ENCODE results near the gene MARCHF5. TPM values are rescaled to one million over a fixed set of nuclear protein-coding genes. Genes with fewer than 3 reads are reported as not detected.
"Not testable (repeated sequence)": the region's sequence is repeated elsewhere in the genome, so short reads cannot be mapped to it uniquely, and the experiment has no call there.

The MARCHF5 gene
- total and polyA plus RNA-seq, 4 donors: 9.7 to 18.4 (median 16.5) TPM

DNA sequence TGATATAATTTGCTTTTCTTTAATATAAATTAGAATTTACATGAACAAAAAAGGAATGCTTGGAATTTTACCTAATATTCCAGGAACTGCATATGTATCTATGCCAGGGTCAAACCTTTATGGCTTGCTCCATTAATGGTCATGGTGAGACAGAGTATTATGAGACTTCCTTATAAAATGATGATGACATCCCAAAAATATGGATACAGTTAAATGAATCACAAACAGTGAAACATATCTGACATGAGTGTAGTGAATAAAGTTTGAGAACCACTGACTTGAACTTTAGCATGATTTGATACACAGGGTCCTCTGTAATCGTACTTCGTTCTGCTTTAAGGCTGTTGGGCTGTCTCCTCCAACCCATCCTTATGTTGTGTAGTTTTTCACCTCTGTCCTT is 51.8 kb downstream of the MARCHF5 start:
- WGBS: 97% methylated on average over 2 of the region's 2 CpGs
- no peak for DNase-seq (ENCODE audit: low spot score)
- Histone ChIP-seq H3K27ac (ENCODE audit: low read depth in 1 of 2, low read length in 2 of 2) (no peak overlapping the region), H3K9me3 (ENCODE audit: control insufficient read depth in 4 of 4, low read length in 3 of 4) (no peaks in the 10 kb centered on the region), H3K4me3 (ENCODE audit: low read depth in 1 of 3, low read length in 3 of 3) (no peak overlapping the region), H3K4me1 (ENCODE audit: control insufficient read depth in 4 of 4, insufficient read depth in 4 of 4, low read length in 3 of 4) (no peaks in the 10 kb centered on the region), H3K27me3 (ENCODE audit: control insufficient read depth in 4 of 4, insufficient read depth in 4 of 4, low read length in 3 of 4) (no peaks in the 10 kb centered on the region), H3K9ac (ENCODE audit: low read depth in 1 of 2, low read length in 2 of 2) (no peak overlapping the region), H3K36me3 (ENCODE audit: control insufficient read depth in 4 of 4, insufficient read depth in 3 of 4, low read depth in 1 of 4, low read length in 3 of 4) (peaks cover 3 to 17% (median 13%) of the 10 kb centered on the region in 4 donors)
- TF ChIP-seq YY1 (IDR thresholded peaks at IDR 0.05) (no peak), TAF1 (conservative IDR thresholded peaks at IDR 0.05) (no peak), FOXA2 (IDR thresholded peaks at IDR 0.05) (no peak), GABPA (IDR thresholded peaks at IDR 0.05 in 1 of 2, conservative IDR thresholded peaks at IDR 0.05 in 1 of 2) (no peak), NR2F2 (IDR thresholded peaks at IDR 0.05) (no peak), FOXA1 (IDR thresholded peaks at IDR 0.05) (no peak), HNF4A (conservative IDR thresholded peaks at IDR 0.05) (no peak), RAD21 (IDR thresholded peaks at IDR 0.05) (no peak), SP1 (IDR thresholded peaks at IDR 0.05) (no peak), JUND (IDR thresholded peaks at IDR 0.05) (no peak), EGR1 (IDR thresholded peaks at IDR 0.05; ENCODE audit: low read depth in 2 of 2) (no peak), HNF4G (IDR thresholded peaks at IDR 0.05) (no peak), RXRA (IDR thresholded peaks at IDR 0.05) (no peak)
- TF ChIP-seq, protein P1, sequence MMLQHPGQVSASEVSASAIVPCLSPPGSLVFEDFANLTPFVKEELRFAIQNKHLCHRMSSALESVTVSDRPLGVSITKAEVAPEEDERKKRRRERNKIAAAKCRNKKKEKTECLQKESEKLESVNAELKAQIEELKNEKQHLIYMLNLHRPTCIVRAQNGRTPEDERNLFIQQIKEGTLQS (IDR thresholded peaks at IDR 0.05): no peak
- TF ChIP-seq, protein P2, sequence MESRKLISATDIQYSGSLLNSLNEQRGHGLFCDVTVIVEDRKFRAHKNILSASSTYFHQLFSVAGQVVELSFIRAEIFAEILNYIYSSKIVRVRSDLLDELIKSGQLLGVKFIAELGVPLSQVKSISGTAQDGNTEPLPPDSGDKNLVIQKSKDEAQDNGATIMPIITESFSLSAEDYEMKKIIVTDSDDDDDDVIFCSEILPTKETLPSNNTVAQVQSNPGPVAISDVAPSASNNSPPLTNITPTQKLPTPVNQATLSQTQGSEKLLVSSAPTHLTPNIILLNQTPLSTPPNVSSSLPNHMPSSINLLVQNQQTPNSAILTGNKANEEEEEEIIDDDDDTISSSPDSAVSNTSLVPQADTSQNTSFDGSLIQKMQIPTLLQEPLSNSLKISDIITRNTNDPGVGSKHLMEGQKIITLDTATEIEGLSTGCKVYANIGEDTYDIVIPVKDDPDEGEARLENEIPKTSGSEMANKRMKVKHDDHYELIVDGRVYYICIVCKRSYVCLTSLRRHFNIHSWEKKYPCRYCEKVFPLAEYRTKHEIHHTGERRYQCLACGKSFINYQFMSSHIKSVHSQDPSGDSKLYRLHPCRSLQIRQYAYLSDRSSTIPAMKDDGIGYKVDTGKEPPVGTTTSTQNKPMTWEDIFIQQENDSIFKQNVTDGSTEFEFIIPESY (IDR thresholded peaks at IDR 0.05): no peak
- TF ChIP-seq, protein P3, sequence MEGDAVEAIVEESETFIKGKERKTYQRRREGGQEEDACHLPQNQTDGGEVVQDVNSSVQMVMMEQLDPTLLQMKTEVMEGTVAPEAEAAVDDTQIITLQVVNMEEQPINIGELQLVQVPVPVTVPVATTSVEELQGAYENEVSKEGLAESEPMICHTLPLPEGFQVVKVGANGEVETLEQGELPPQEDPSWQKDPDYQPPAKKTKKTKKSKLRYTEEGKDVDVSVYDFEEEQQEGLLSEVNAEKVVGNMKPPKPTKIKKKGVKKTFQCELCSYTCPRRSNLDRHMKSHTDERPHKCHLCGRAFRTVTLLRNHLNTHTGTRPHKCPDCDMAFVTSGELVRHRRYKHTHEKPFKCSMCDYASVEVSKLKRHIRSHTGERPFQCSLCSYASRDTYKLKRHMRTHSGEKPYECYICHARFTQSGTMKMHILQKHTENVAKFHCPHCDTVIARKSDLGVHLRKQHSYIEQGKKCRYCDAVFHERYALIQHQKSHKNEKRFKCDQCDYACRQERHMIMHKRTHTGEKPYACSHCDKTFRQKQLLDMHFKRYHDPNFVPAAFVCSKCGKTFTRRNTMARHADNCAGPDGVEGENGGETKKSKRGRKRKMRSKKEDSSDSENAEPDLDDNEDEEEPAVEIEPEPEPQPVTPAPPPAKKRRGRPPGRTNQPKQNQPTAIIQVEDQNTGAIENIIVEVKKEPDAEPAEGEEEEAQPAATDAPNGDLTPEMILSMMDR (IDR thresholded peaks at IDR 0.05; ENCODE audit: low read depth, low read length, missing input control): no peak
- TF ChIP-seq, protein P4, sequence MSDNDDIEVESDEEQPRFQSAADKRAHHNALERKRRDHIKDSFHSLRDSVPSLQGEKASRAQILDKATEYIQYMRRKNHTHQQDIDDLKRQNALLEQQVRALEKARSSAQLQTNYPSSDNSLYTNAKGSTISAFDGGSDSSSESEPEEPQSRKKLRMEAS (IDR thresholded peaks at IDR 0.05): no peak
- TF ChIP-seq, protein P5, sequence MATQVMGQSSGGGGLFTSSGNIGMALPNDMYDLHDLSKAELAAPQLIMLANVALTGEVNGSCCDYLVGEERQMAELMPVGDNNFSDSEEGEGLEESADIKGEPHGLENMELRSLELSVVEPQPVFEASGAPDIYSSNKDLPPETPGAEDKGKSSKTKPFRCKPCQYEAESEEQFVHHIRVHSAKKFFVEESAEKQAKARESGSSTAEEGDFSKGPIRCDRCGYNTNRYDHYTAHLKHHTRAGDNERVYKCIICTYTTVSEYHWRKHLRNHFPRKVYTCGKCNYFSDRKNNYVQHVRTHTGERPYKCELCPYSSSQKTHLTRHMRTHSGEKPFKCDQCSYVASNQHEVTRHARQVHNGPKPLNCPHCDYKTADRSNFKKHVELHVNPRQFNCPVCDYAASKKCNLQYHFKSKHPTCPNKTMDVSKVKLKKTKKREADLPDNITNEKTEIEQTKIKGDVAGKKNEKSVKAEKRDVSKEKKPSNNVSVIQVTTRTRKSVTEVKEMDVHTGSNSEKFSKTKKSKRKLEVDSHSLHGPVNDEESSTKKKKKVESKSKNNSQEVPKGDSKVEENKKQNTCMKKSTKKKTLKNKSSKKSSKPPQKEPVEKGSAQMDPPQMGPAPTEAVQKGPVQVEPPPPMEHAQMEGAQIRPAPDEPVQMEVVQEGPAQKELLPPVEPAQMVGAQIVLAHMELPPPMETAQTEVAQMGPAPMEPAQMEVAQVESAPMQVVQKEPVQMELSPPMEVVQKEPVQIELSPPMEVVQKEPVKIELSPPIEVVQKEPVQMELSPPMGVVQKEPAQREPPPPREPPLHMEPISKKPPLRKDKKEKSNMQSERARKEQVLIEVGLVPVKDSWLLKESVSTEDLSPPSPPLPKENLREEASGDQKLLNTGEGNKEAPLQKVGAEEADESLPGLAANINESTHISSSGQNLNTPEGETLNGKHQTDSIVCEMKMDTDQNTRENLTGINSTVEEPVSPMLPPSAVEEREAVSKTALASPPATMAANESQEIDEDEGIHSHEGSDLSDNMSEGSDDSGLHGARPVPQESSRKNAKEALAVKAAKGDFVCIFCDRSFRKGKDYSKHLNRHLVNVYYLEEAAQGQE (IDR thresholded peaks at IDR 0.05): no peak

DNA sequence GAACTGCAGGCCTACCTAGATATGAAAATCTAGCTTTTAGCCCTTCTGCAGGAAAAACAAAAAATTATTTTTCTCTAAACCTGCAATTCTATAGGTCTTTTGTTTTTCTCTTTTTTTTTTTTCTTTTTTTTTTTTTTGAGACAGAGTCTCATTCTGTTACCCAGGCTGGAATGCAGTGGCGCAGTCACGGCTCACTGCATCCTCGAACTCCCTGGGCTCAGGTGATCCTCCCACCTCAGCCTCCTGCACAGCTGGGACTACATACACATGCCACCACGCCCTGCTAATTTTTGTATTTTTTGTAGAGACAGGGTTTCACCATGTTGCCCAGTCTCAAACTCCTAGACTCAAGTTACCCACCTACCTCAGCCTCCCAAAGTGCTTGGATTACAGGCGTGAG is 54.6 kb downstream of the MARCHF5 start:
- 97% methylated on average over 5 of the region's 5 CpGs for WGBS
- not testable (repeated sequence) for H3K27ac ChIP-seq (ENCODE audit: low read depth in 1 of 2, low read length in 2 of 2); H3K4me3 ChIP-seq (ENCODE audit: low read depth in 1 of 3, low read length in 3 of 3); DNase-seq (ENCODE audit: low spot score); H3K9me3 ChIP-seq (ENCODE audit: control insufficient read depth in 4 of 4, low read length in 3 of 4); H3K27me3 ChIP-seq (ENCODE audit: control insufficient read depth in 4 of 4, insufficient read depth in 4 of 4, low read length in 3 of 4); H3K9ac ChIP-seq (ENCODE audit: low read depth in 1 of 2, low read length in 2 of 2); H3K4me1 ChIP-seq (ENCODE audit: control insufficient read depth in 4 of 4, insufficient read depth in 4 of 4, low read length in 3 of 4)
- H3K36me3 ChIP-seq (ENCODE audit: control insufficient read depth in 4 of 4, insufficient read depth in 3 of 4, low read depth in 1 of 4, low read length in 3 of 4): peaks cover 7 to 32% (median 19%) of the 10 kb centered on the region in 4 donors

DNA sequence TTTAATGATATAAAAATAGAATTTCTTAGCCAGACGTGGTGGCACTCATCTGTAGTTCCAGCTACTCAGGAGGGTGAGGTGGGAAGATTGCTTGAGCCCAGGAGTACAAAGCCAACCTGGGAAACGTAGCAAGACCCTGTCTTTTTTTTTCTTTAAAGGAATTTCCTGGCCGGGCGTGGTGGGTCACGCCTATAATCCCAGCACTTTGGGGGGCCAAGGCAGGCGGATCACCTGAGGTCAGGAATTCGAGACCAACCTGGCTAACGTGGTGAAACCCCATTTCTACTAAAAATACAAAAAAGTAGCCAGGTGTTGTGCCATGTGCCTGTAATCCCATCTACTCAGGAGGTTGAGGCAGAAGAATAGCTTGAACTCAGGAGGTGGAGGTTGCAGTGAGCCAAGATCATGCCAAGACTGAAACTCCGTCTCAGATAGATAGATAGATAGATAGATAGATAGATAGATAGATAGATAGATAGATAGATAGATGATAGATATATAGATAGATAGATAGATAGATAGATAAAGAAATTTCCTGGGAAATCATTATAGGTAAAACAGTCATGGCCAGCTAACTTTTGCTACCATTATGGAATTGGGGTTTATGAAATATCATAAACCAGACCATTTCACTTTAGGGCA is 56.2 kb downstream of the MARCHF5 start:
- H3K36me3 ChIP-seq (ENCODE audit: control insufficient read depth in 4 of 4, insufficient read depth in 3 of 4, low read depth in 1 of 4, low read length in 3 of 4): peaks cover 5 to 33% (median 18%) of the 10 kb centered on the region in 4 donors
- WGBS: 96% methylated on average over 9 of the region's 9 CpGs

More for the DNA sequence above, 56.2 kb downstream of the MARCHF5 start:
- not testable (repeated sequence) for H3K9me3 ChIP-seq (ENCODE audit: control insufficient read depth in 4 of 4, low read length in 3 of 4); H3K4me1 ChIP-seq (ENCODE audit: control insufficient read depth in 4 of 4, insufficient read depth in 4 of 4, low read length in 3 of 4); H3K9ac ChIP-seq (ENCODE audit: low read depth in 1 of 2, low read length in 2 of 2); H3K27ac ChIP-seq (ENCODE audit: low read depth in 1 of 2, low read length in 2 of 2); H3K27me3 ChIP-seq (ENCODE audit: control insufficient read depth in 4 of 4, insufficient read depth in 4 of 4, low read length in 3 of 4); H3K4me3 ChIP-seq (ENCODE audit: low read depth in 1 of 3, low read length in 3 of 3); DNase-seq (ENCODE audit: low spot score)

Measured in liver (tissue), 9 donors.